Tibial artery (tissue), 4 donors: Measurements from ENCODE around the gene KIF3B.
"Not testable (repeated sequence)": the region's sequence is repeated elsewhere in the genome, so short reads cannot be mapped to it uniquely, and the experiment has no call there.

ENCODE experiments used
- DNase-seq, 2 donors: peaks; one replicate each; pipeline ENCODE4 v3.0.0-alpha.2; 2019
- H3K27ac ChIP-seq, 2 donors: fragments of 200-600 bp; sonication (generic) in 1 of 2; 1 replicate in 1 of 2; 2 replicates in 1 of 2; pipeline ENCODE4 v1.5.1; 2018 to 2019; ENCODE audit warnings: mild to moderate bottlenecking in 1 of 2
- H3K27me3 ChIP-seq, 2 donors: fragments of 200-600 bp; sonication (generic) in 1 of 2; one replicate each; pipeline versions ENCODE4 v1.5.1 to v1.6.0; 2016 to 2019
- H3K36me3 ChIP-seq, 3 donors: fragments of 200-600 bp; sonication (generic) in 2 of 3; one replicate each; pipeline ENCODE4 v1.5.1; 2016 to 2019; ENCODE audit warnings: mild to moderate bottlenecking in 2 of 3
- H3K4me1 ChIP-seq, 4 donors: fragments of 200-600 bp; sonication (generic) in 2 of 4; 1 replicate in 3 of 4; 2 replicates in 1 of 4; pipeline ENCODE4 v1.5.1; 2016 to 2019
- H3K4me3 ChIP-seq, 2 donors: fragments of 200-600 bp; sonication (generic) in 1 of 2; 1 replicate in 1 of 2; 2 replicates in 1 of 2; pipeline ENCODE4 v1.5.1; 2018 to 2019; ENCODE audit warnings: mild to moderate bottlenecking in 2 of 2
- H3K9me3 ChIP-seq, 3 donors: fragments of 200-600 bp; sonication (generic) in 1 of 3; one replicate each; pipeline ENCODE4 v1.5.1; 2016 to 2019
- CTCF ChIP-seq, 2 experiments: fragments of 200-600 bp in 1 of 2; fragments of 450-650 bp in 1 of 2; IDR thresholded peaks; one replicate each; pipeline ENCODE4 v1.5.1; 2017 to 2019; ENCODE audit warnings: antibody characterized with exemption in 2 of 2, mild to moderate bottlenecking in 1 of 2, moderate library complexity in 1 of 2
- intact Hi-C: fragments of 100-400 bp; cut with DNase I; formaldehyde crosslinking; loops from one replicate; pipeline ENCODE4 v1.15.0; 2023; ENCODE audit warnings: low total_unique reads

KIF3B gene

GRCh38 chr20:32315399-32315798 lies 37.9 kb downstream of the KIF3B start:
- no peak for DNase-seq
- Histone ChIP-seq H3K27me3 (no peaks in the 10 kb centered on the region), H3K9me3 (no peaks in the 10 kb centered on the region), H3K27ac (no peak overlapping the region), H3K4me3 (no peak overlapping the region), H3K36me3 (peaks cover 25 to 70% (median 45%) of the 10 kb centered on the region in 3 donors), H3K4me1 (no peaks in the 10 kb centered on the region)
- TF ChIP-seq CTCF (IDR thresholded peaks at IDR 0.05), result no peak
- intact Hi-C loops, result no loop called here

- Histone ChIP-seq H3K4me1 (no peaks in the 10 kb centered on the region), H3K27me3 (no peaks in the 10 kb centered on the region), H3K27ac (no peak overlapping the region), H3K4me3 (no peak overlapping the region), H3K36me3 (peaks cover 20 to 65% (median 40%) of the 10 kb centered on the region in 3 donors), H3K9me3 (no peaks in the 10 kb centered on the region)
- TF ChIP-seq CTCF (IDR thresholded peaks at IDR 0.05), result no peak
- intact Hi-C loops, result no loop called here
- no peak for DNase-seq
Measured at GRCh38 chr20:32315891-32316290, 38.4 kb downstream of the KIF3B start.

- peaks cover 20 to 62% (median 38%) of the 10 kb centered on the region in 3 donors for H3K36me3 ChIP-seq
- DNase-seq, result no peak
Measured at GRCh38 chr20:32316667-32317066, 39.2 kb downstream of the KIF3B start.

GRCh38 chr20:32319100-32319499 lies 41.6 kb downstream of the KIF3B start:
- no peak overlapping the region for H3K4me3 ChIP-seq
- no peaks in the 10 kb centered on the region for H3K4me1 ChIP-seq
- no peaks in the 10 kb centered on the region for H3K9me3 ChIP-seq
- H3K27me3 ChIP-seq, result no peaks in the 10 kb centered on the region
- TF ChIP-seq CTCF (IDR thresholded peaks at IDR 0.05), result no peak
- peaks cover 20 to 46% (median 30%) of the 10 kb centered on the region in 3 donors for H3K36me3 ChIP-seq
- H3K27ac ChIP-seq, result no peak overlapping the region
- DNase-seq, result no peak
- intact Hi-C loops, result no loop called here

More at GRCh38 chr20:32316667-32317066, 39.2 kb downstream of the KIF3B start:
- Histone ChIP-seq H3K4me1 (no peaks in the 10 kb centered on the region), H3K4me3 (no peak overlapping the region), H3K9me3 (no peaks in the 10 kb centered on the region), H3K27ac (no peak overlapping the region), H3K27me3 (no peaks in the 10 kb centered on the region)
- intact Hi-C loops, result no loop called here
- TF ChIP-seq CTCF (IDR thresholded peaks at IDR 0.05), result no peak

GRCh38 chr20:32320305-32320704 lies 42.9 kb downstream of the KIF3B start:
- no peaks in the 10 kb centered on the region for H3K4me1 ChIP-seq
- TF ChIP-seq CTCF (IDR thresholded peaks at IDR 0.05), result no peak
- no peaks in the 10 kb centered on the region for H3K9me3 ChIP-seq
- no peak overlapping the region for H3K27ac ChIP-seq
- no peak for DNase-seq
- intact Hi-C loops, result no loop called here
- no peaks in the 10 kb centered on the region for H3K27me3 ChIP-seq
- peaks cover 20 to 34% (median 24%) of the 10 kb centered on the region in 3 donors for H3K36me3 ChIP-seq
- no peak overlapping the region for H3K4me3 ChIP-seq

GRCh38 chr20:32321390-32321789 lies 43.9 kb downstream of the KIF3B start:
- no peak for TF ChIP-seq CTCF (IDR thresholded peaks at IDR 0.05)
- no peak overlapping the region for H3K27ac ChIP-seq
- no peaks in the 10 kb centered on the region for H3K27me3 ChIP-seq

GRCh38 chr20:32322260-32322659 lies 44.8 kb downstream of the KIF3B start:
- DNase-seq, H3K27me3 ChIP-seq, H3K4me1 ChIP-seq, H3K27ac ChIP-seq, H3K4me3 ChIP-seq, H3K9me3 ChIP-seq: not testable (repeated sequence)
- intact Hi-C loops, result loop anchor here (1.0 kb wide), 1 partner anchor 33 kb away; no protein-coding TSS in a partner anchor
- H3K36me3 ChIP-seq, result peaks cover 8 to 20% (median 13%) of the 10 kb centered on the region in 3 donors

More at GRCh38 chr20:32321390-32321789, 43.9 kb downstream of the KIF3B start:
- H3K4me3 ChIP-seq, result no peak overlapping the region
- H3K36me3 ChIP-seq, result peaks cover 14 to 23% (median 17%) of the 10 kb centered on the region in 3 donors
- H3K9me3 ChIP-seq, result no peaks in the 10 kb centered on the region
- DNase-seq, result no peak
- no peaks in the 10 kb centered on the region for H3K4me1 ChIP-seq
- intact Hi-C loops, result no loop called here

GRCh38 chr20:32323761-32324160 lies 46.3 kb downstream of the KIF3B start:
- H3K27me3 ChIP-seq, H3K4me1 ChIP-seq, H3K9me3 ChIP-seq, DNase-seq, H3K27ac ChIP-seq, H3K4me3 ChIP-seq, intact Hi-C loops: not testable (repeated sequence)
- H3K36me3 ChIP-seq, result peaks cover 7 to 21% (median 20%) of the 10 kb centered on the region in 3 donors
